SK-N-SH treated with all-trans-retinoic acid at 6 μM for 48 hours (cell line): Measurements from ENCODE around the gene AKAP6.

Experiments
- ARNTL ChIP-seq: fragments of 450-650 bp; formaldehyde crosslinking; IDR thresholded peaks from 2 replicates; pipeline ENCODE4 v1.5.0; 2020; ENCODE audit warnings: low read depth, mild to moderate bottlenecking, moderate library complexity, borderline replicate concordance
- OSR1 ChIP-seq: fragments of 250-450 bp; sonication (Bioruptor Pico); IDR thresholded peaks from 2 replicates; pipeline ENCODE4 v1.8.0; 2022; ENCODE audit warnings: moderate library complexity, mild to moderate bottlenecking, inconsistent platforms
- PATZ1 ChIP-seq: fragments of 250-450 bp; sonication (Bioruptor Pico); IDR thresholded peaks from 2 replicates; pipeline ENCODE4 v1.8.0; 2020; ENCODE audit warnings: mild to moderate bottlenecking, moderate library complexity, borderline replicate concordance
- TOX ChIP-seq: fragments of 250-450 bp; sonication (Bioruptor Pico); IDR thresholded peaks from 2 replicates; pipeline ENCODE4 v1.8.0; 2021; ENCODE audit warnings: mild to moderate bottlenecking, moderate library complexity, borderline replicate concordance
- ZFP3 ChIP-seq: fragments of 250-450 bp; sonication (Bioruptor Pico); IDR thresholded peaks from 2 replicates; pipeline ENCODE4 v1.5.0; 2020; ENCODE audit warnings: mild to moderate bottlenecking, moderate library complexity
- ZFP30 ChIP-seq: fragments of 450-650 bp; formaldehyde crosslinking; IDR thresholded peaks from 2 replicates; pipeline ENCODE4 v1.5.0; 2022; ENCODE audit warnings: mild to moderate bottlenecking, moderate library complexity
- ZNF565 ChIP-seq: fragments of 450-650 bp; formaldehyde crosslinking; conservative IDR thresholded peaks from 2 replicates; pipeline ENCODE4 v1.5.0; 2020; ENCODE audit warnings: low read depth, mild to moderate bottlenecking, moderate library complexity
- ZNF70 ChIP-seq: fragments of 450-650 bp; formaldehyde crosslinking; IDR thresholded peaks from 2 replicates; pipeline ENCODE4 v1.5.0; 2020; ENCODE audit warnings: mild to moderate bottlenecking, moderate library complexity
- TF ChIP-seq, protein P1 (sequence below): fragments of 250-450 bp; sonication (Bioruptor Pico); IDR thresholded peaks from 2 replicates; pipeline ENCODE4 v1.8.0; 2021; ENCODE audit warnings: low read depth, mild to moderate bottlenecking, moderate library complexity, borderline replicate concordance

GRCh38 chr14:32709027-32709426 lies 379.9 kb downstream of the AKAP6 start:
- TF ChIP-seq ZFP3 (CRISPR knock-in tag) (no peak), ZFP30 (CRISPR knock-in tag) (no peak), TOX (CRISPR knock-in tag) (no peak), PATZ1 (CRISPR knock-in tag) (no peak), ZNF70 (CRISPR knock-in tag) (no peak), OSR1 (no peak), ZNF565 (CRISPR knock-in tag) (no peak), ARNTL (CRISPR knock-in tag) (no peak)
- TF ChIP-seq, protein P1, sequence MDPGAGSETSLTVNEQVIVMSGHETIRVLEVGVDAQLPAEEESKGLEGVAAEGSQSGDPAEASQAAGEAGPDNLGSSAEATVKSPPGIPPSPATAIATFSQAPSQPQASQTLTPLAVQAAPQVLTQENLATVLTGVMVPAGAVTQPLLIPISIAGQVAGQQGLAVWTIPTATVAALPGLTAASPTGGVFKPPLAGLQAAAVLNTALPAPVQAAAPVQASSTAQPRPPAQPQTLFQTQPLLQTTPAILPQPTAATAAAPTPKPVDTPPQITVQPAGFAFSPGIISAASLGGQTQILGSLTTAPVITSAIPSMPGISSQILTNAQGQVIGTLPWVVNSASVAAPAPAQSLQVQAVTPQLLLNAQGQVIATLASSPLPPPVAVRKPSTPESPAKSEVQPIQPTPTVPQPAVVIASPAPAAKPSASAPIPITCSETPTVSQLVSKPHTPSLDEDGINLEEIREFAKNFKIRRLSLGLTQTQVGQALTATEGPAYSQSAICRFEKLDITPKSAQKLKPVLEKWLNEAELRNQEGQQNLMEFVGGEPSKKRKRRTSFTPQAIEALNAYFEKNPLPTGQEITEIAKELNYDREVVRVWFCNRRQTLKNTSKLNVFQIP (CRISPR knock-in tag): no peak
